ENCODE results near the gene FPR1. TPM values are rescaled to one million over a fixed set of nuclear protein-coding genes. Genes with fewer than 3 reads are reported as not detected.
A peak's percentile ranks its signal among the peaks of the same experiment; 100 is the strongest.
"Not testable (repeated sequence)": the region's sequence is repeated elsewhere in the genome, so short reads cannot be mapped to it uniquely, and the experiment has no call there.

The FPR1 gene
- total and polyA plus RNA-seq, 5 donors: 0.97 to 15.1 (median 6.9) TPM

GRCh38 chr19:51779181-51779580 lies 27.5 kb upstream of the FPR1 start:
- Histone ChIP-seq H3K4me1 (ENCODE audit: control insufficient read depth, insufficient read depth, low read length) (peaks cover 3% of the 10 kb centered on the region), H3K9me3 (ENCODE audit: control insufficient read depth, low read length) (no peaks in the 10 kb centered on the region), H3K27me3 (ENCODE audit: control insufficient read depth, insufficient read depth) (no peaks in the 10 kb centered on the region), H3K4me3 (ENCODE audit: low read length) (no peak overlapping the region), H3K27ac (ENCODE audit: low read length) (no peak overlapping the region)
- intact Hi-C loops (cut with DNase I): loop anchor here in 1 of 4 donors (10.0 kb wide), 1 partner anchor 54 kb away; the partner anchor contains the start of gene HAS1
- 80% methylated on average over 1 of the region's 1 CpG for WGBS
- ATAC-seq: no peak
- no peak for DNase-seq

- Histone ChIP-seq H3K27me3 (ENCODE audit: control insufficient read depth, insufficient read depth) (no peaks in the 10 kb centered on the region), H3K4me1 (ENCODE audit: control insufficient read depth, insufficient read depth, low read length) (peaks cover 3% of the 10 kb centered on the region), H3K4me3 (ENCODE audit: low read length) (no peak overlapping the region), H3K27ac (ENCODE audit: low read length) (no peak overlapping the region), H3K9me3 (ENCODE audit: control insufficient read depth, low read length) (no peaks in the 10 kb centered on the region)
- DNase-seq (peak; percentile 71 to 89 (median 85)), ATAC-seq (peak; percentile 94 to 96)
- WGBS: 29% methylated on average over 23 of the region's 23 CpGs
- intact Hi-C loops (cut with DNase I): loop anchor here in 1 of 4 donors (10.0 kb wide), 1 partner anchor 53 kb away; the partner anchor contains the start of gene HAS1
Measured at GRCh38 chr19:51777570-51778462, 26.1 kb upstream of the FPR1 start.

GRCh38 chr19:51776561-51776960 lies 24.9 kb upstream of the FPR1 start:
- H3K27me3 ChIP-seq (ENCODE audit: control insufficient read depth, insufficient read depth); H3K9me3 ChIP-seq (ENCODE audit: control insufficient read depth, low read length); ATAC-seq; H3K4me3 ChIP-seq (ENCODE audit: low read length); DNase-seq; H3K4me1 ChIP-seq (ENCODE audit: control insufficient read depth, insufficient read depth, low read length); H3K27ac ChIP-seq (ENCODE audit: low read length): not testable (repeated sequence)
- intact Hi-C loops (cut with DNase I): loop anchor here in 1 of 4 donors (10.0 kb wide), 1 partner anchor 52 kb away; the partner anchor contains the start of gene HAS1
- 92% methylated on average over 1 of the region's 1 CpG for WGBS

- Histone ChIP-seq H3K4me1 (ENCODE audit: control insufficient read depth, insufficient read depth, low read length) (no peaks in the 10 kb centered on the region), H3K27me3 (ENCODE audit: control insufficient read depth, insufficient read depth) (no peaks in the 10 kb centered on the region), H3K27ac (ENCODE audit: low read length) (no peak overlapping the region), H3K9me3 (ENCODE audit: control insufficient read depth, low read length) (no peaks in the 10 kb centered on the region), H3K4me3 (ENCODE audit: low read length) (no peak overlapping the region)
- intact Hi-C loops (cut with DNase I): loop anchor here in 1 of 4 donors (10.0 kb wide), 1 partner anchor 48 kb away; the partner anchor contains the start of gene HAS1
- ATAC-seq: no peak
- DNase-seq: no peak
- 60% methylated on average over 6 of the region's 6 CpGs for WGBS
Measured at GRCh38 chr19:51772977-51773376, 21.3 kb upstream of the FPR1 start.

- intact Hi-C loops (cut with DNase I): loop anchor here in 1 of 4 donors (10.0 kb wide), 1 partner anchor 47 kb away; the partner anchor contains the start of gene HAS1
- no peak overlapping the region for H3K27ac ChIP-seq (ENCODE audit: low read length)
- no peaks in the 10 kb centered on the region for H3K4me1 ChIP-seq (ENCODE audit: control insufficient read depth, insufficient read depth, low read length)
- no peaks in the 10 kb centered on the region for H3K9me3 ChIP-seq (ENCODE audit: control insufficient read depth, low read length)
- 45% methylated on average over 10 of the region's 10 CpGs for WGBS
- ATAC-seq: peak in 1 of 2 donors; percentile 71
- DNase-seq: no peak
- no peak overlapping the region for H3K4me3 ChIP-seq (ENCODE audit: low read length)
- no peaks in the 10 kb centered on the region for H3K27me3 ChIP-seq (ENCODE audit: control insufficient read depth, insufficient read depth)
Measured at GRCh38 chr19:51771376-51772130, 19.9 kb upstream of the FPR1 start.

- DNase-seq (no peak), ATAC-seq (no peak)
- Histone ChIP-seq H3K27me3 (ENCODE audit: control insufficient read depth, insufficient read depth) (no peaks in the 10 kb centered on the region), H3K9me3 (ENCODE audit: control insufficient read depth, low read length) (no peaks in the 10 kb centered on the region), H3K4me3 (ENCODE audit: low read length) (no peak overlapping the region), H3K4me1 (ENCODE audit: control insufficient read depth, insufficient read depth, low read length) (no peaks in the 10 kb centered on the region), H3K27ac (ENCODE audit: low read length) (no peak overlapping the region)
- WGBS: 59% methylated on average over 5 of the region's 5 CpGs
- intact Hi-C loops (cut with DNase I): no loop called here
Measured at GRCh38 chr19:51766461-51766860, 14.8 kb upstream of the FPR1 start.

GRCh38 chr19:51765086-51765485 lies 13.4 kb upstream of the FPR1 start:
- H3K4me3 ChIP-seq (ENCODE audit: low read length): no peak overlapping the region
- no peaks in the 10 kb centered on the region for H3K27me3 ChIP-seq (ENCODE audit: control insufficient read depth, insufficient read depth)
- 49% methylated on average over 5 of the region's 5 CpGs for WGBS
- no peak overlapping the region for H3K27ac ChIP-seq (ENCODE audit: low read length)
- intact Hi-C loops (cut with DNase I): no loop called here
- H3K9me3 ChIP-seq (ENCODE audit: control insufficient read depth, low read length): no peaks in the 10 kb centered on the region
- H3K4me1 ChIP-seq (ENCODE audit: control insufficient read depth, insufficient read depth, low read length): no peaks in the 10 kb centered on the region
- ATAC-seq (no peak), DNase-seq (no peak)

- H3K27me3 ChIP-seq (ENCODE audit: control insufficient read depth, insufficient read depth): no peaks in the 10 kb centered on the region
- ATAC-seq: no peak
- H3K4me3 ChIP-seq (ENCODE audit: low read length): no peak overlapping the region
- H3K4me1 ChIP-seq (ENCODE audit: control insufficient read depth, insufficient read depth, low read length): no peaks in the 10 kb centered on the region
- 71% methylated on average over 7 of the region's 7 CpGs for WGBS
- H3K27ac ChIP-seq (ENCODE audit: low read length): no peak overlapping the region
- no peak for DNase-seq
- intact Hi-C loops (cut with DNase I): no loop called here
- no peaks in the 10 kb centered on the region for H3K9me3 ChIP-seq (ENCODE audit: control insufficient read depth, low read length)
Measured at GRCh38 chr19:51761696-51762095, 10.0 kb upstream of the FPR1 start.

GRCh38 chr19:51760697-51761356 lies 9.1 kb upstream of the FPR1 start, which contains the start of gene FPR2:
Gene FPR2, plus strand, starts transcription at chr19:51761180. Its CDS starts 7,479 bp downstream, at chr19:51768659.
- DNase-seq (no peak), ATAC-seq (peak in 1 of 2 donors; percentile 34)
- 49% methylated on average over 8 of the region's 8 CpGs for WGBS
- Histone ChIP-seq H3K4me3 (ENCODE audit: low read length) (no peak within 1 kb of the TSS), H3K27me3 (ENCODE audit: control insufficient read depth, insufficient read depth) (no peaks in the 10 kb centered on the region), H3K9me3 (ENCODE audit: control insufficient read depth, low read length) (no peaks in the 10 kb centered on the region), H3K4me1 (ENCODE audit: control insufficient read depth, insufficient read depth, low read length) (no peaks in the 10 kb centered on the region), H3K27ac (ENCODE audit: low read length) (no peak within 1 kb of the TSS)
- intact Hi-C loops (cut with DNase I): no loop called here

- no peaks in the 10 kb centered on the region for H3K9me3 ChIP-seq (ENCODE audit: control insufficient read depth, low read length)
- H3K27ac ChIP-seq (ENCODE audit: low read length): no peak overlapping the region
- no peak overlapping the region for H3K4me3 ChIP-seq (ENCODE audit: low read length)
- 87% methylated on average over 7 of the region's 7 CpGs for WGBS
- intact Hi-C loops (cut with DNase I): no loop called here
- no peaks in the 10 kb centered on the region for H3K4me1 ChIP-seq (ENCODE audit: control insufficient read depth, insufficient read depth, low read length)
- no peaks in the 10 kb centered on the region for H3K27me3 ChIP-seq (ENCODE audit: control insufficient read depth, insufficient read depth)
- ATAC-seq (no peak), DNase-seq (no peak)
Measured at GRCh38 chr19:51755571-51755970, 3.9 kb upstream of the FPR1 start.

Measured in right cardiac atrium (tissue), 5 donors.